ENCODE measurements around the gene CACNA1I.

Gene CACNA1I

DNA sequence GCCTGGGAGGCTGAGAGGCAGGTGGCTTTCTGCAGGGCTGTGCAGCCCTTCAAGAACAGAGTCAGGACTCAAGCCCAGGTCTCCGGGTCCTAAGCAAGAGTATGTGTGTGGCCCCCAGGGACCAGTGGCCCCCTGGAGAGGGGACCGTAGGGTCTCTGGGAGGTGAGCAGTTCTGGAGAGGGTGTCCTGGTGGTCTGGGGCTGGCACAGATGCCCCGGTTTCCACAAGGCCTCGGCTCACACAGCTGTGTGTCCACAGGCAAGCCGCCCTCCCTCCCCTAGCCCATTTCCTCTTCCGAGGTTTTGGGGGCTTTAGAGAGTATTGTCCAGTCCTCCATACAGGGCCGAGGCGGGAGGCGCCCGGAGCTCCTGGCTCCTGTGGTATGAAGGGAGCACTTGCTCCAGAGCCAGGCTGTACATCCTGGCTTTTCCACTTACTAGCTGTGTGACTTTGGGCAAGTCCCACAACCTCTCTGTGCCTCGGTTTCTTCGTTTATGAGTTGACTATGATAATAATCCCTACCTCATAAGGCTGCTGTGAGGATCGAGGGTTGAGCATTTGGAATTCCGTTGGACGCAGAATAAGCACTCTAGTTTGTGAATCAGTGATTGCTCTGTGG lies 34.6 kb upstream of the CACNA1I start:
- no peak for DNase-seq

DNA sequence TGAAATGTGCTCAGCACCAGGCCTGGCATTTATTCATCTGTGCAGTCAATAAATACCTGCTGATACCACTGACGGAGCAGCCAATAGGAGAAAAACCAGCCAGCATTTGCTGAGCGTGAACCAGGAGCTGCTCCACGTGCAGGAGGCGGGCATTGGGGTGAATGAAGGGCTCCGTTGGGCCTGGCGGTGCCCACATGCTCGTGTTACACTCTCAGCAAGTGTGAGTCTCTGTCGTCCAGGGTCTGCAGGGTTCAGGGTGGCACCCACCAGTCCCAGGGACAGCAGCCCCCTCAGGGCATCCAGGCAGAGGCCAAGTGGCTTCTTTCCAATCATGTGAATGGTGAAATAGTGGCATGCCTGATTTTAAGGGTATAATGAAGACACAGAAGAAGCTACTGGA lies 33.8 kb upstream of the CACNA1I start:
- no peak for DNase-seq

DNA sequence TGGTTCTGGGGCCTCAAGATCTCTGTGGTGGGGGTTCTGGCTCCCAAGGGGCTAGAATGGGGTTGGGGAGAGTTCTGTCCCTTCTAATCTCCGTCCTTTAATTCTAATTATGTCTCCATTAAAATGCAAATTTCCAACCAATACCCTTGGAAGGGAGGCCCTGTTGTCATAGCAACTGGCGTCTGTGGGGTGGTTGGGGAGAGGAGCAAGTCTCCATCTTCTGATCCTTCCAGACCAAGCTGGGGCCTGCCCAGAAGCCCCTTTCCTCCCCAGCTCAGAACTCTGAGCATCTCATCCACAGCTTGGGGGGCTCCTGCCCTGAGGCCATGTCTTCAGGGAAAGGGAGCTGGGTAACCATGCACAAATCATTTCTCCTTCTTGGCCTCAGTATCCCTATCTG lies 32.6 kb upstream of the CACNA1I start:
- DNase-seq: no peak

DNA sequence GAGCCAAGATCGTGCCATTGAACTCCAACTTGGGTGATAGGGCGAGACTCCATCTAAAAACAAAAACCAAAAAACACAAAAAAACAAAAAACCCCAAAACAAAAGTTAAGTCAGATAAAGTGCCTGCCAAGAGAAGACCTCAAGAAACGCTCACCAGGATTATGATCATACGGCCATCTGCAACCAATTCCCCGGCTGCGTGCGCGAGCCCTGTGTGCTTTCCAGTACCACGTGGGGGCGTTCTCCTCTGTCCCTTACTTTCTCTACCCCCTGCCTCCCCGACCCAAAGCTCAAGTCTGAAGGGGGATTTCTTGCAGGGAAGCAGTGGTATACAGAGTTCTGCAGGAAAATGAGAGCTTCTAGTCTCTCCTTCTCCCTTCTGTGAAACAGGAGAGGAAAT lies 27.5 kb upstream of the CACNA1I start:
- no peak for DNase-seq

DNA sequence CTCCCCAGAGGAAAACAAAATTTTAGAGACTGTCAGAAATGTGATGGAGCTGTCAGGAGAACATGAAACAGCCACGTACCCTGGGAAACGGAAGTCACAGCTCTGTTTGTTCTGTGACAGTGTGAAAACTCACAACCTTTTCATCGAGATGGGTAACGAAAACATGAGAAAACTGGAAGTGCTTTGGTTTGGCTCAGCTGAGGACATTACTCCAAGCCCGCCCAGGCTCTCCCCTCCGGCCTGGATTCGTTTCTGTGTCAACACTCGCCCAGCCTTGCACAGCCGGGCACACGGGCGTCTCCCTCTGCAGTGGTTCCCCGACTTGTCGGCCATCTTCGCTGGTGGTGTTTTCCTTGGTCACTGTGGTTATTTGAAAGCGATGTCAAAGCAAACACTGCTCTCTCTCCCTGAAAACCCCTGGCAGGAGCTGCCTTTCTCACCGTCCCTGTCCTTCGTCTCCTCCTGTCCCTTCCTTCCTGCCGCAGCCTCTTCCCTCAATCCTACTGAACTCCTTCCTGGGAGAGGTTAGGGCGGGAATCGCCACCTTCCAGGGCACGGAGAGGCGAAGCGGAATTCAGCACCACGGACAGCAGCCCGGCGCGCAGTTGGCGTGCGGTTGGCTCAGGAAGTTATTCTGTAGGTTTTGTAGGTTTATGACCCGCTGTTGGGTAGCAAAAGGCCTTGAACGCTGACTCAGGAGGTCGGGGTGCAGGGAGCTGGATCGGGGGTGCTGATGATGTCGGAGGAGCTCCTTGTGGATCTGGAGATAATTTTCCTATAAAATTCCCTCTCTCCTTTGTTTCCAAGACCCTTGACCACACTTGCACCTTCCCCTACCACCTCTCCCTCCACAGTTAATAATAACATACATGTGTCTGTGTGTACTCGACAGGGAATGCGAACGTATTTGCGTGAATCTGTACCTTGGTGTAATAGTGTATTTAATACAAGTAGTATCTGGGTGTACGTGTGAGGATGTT lies 24.9 kb upstream of the CACNA1I start:
- peak; percentile 16 for DNase-seq

DNA sequence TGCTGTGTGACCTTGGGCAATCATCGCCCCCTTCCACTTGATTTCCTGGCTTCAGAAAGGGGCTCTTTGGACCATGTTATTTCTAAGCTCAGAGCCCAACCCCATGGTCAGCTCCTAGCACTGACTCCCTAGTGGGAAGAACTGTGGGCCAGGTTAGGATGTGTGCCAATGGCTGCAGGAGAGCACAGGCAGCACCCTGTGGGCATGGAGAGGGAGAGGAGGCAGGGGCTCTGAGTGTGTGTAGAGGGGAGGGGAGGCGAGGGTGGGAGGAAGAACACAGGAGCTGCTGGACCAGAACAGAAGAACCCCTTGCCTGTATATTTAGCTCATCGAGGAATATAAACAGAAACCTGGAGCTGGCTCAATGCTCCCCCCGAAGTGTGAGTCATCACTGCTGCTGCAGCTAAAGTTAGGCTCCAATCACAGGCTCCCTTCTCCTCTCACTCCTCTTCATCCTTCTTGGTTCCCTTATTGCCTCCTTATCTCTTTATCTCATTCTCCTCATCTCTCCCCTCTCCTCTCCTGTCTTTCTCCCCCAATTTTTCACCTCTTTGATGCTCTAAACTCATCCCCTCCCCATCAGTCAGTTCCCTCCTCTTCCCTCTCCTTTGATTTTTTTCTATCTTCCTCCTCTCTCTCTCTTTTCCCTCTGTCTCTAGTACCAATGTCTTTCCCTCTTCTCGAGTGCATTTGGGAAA lies 23.5 kb upstream of the CACNA1I start:
- peak; percentile 51 for DNase-seq

DNA sequence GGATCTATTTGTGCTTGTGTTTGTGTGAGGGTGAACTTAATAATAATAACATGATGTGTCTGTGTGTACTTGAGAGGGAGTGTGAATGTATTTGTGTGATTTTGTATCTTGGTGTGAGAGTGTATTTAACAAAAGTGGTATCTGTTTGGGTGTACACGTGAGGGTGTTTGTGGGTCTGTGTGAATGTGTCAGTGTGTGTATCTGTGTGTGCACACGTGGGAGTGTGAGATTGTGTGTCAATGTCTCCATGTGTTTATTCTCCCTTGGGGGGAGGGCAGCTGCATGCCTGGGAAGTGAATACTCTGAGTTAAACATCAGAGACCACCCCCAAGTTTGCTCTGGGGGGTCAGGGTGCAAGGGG lies 23.0 kb upstream of the CACNA1I start:
- DNase-seq: no peak

DNA sequence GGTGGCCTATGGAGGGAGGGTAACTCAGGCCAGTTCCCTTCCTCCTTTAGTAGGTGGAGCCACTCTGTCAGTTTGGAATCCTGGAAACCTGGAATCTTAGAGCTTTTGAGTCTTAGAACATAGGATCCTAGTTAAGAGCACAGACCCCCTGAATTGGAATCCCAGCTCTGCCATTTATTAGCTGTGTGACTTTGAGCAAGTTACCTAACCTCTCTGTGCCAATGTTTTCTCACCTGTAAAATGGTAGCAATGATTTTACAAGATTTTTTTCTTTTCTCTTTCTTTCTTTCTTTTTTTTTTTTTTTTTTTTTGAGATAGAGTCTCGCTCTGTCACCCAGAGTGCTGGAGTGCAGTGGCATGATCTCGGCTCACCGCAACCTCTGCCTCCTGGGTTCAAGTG lies 17.1 kb upstream of the CACNA1I start:
- DNase-seq: no peak

DNA sequence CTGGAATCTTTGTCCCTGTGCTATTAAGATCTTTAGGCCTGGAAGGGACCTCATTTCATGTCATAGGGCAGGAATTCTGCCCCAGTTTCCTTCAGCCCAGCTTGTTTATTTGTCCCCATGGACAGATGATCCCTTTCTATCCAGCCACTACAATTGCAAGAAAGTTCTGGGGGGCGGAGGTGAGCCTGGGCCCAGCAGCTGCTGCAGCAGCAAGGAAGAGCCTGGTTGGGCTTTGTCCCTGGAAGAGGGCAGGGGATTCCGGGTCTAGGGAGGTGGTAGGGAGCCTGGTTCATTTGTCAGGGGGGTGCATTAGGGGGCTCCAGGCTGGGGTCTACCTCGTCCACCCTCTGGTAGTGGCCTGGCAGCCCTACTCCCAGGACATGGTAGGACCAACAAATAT lies 16.4 kb upstream of the CACNA1I start:
- DNase-seq: no peak

DNA sequence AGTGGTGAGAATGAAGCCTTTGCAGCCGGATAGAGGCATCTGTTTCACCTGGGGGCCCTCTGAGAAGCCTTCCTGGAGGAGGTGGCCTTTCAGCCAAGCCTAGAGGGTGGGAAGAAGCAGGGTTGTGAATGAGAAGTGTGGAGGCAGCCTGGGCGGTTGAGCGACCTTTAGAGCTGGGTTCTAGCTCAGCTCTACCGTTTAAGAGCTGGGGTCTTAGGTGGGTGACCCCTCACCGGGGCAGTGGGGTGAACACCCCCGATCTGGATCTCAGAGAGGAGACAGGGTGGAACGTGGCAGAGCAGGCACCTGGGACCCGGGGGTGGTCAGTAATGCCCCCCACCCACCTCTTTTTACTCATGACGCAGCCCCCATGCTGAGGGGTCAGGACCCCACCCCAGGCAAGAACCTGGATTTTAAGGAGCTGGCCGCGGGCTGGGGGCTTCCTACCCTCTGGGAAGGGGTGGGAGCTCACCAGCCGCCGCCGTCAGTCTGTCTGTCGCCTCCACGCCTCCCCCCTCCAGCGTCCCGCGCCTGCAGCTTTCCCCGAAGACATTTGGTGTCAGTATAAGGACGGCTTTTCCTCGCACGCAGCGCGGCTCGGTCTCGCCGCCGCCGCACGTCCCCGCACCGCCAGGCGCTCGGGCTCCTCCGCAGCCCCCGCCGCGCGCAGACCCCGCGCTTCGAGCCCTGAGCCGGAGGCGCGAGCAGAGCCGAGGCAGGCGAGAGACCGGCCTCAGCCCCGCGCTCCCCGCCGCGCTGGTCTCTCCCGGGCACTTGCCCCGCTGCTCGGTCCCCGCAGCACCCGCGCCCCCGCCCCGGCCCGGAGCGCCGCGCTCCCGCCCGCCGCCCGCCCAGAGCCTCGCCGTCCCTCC lies 13.3 kb upstream of the CACNA1I start:
- DNase-seq: no peak

DNA sequence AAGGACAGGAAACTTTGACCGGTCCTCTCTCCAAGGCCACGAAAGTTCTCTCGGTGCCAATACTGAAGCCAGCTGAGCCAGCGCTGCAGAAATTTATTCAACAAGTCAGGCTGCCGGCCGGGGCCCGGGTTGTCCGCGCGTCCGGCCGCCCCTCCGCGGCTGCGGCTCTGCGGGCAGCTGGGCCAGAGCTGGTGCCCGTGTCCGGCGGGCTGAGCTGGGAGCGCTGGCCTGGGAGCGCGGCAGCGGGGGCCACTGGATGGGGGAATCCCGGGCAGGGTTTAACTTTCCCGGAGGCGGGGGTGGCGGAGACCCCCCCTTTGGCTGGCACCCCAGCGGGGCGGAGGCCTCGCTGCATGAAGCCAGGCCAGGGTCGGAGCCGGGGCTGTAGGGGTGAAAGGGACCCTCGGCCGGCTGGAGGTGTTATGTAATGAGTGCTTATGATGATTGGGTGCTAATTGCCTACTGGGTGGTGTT lies 12.3 kb upstream of the CACNA1I start:
- DNase-seq: no peak

DNA sequence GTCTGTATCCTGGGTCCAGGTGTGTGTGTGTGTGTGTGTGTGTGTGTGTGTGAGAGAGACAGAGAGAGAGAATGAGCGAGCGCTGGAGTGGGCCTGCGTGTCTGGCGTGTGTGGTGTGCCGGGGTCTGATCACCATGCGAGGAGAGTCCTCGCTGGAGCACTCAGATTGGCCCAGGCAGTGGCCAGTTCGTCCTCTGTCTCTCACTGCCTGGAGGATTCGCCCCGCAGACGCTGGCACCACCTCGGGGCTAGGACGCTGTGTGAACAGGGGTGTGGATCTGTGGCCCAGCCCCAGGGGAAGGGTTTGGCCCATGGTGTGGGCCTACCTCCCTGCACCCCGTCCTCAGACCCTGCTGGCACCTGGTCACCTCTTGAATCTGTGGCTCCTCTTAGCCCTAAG lies 11.6 kb upstream of the CACNA1I start:
- no peak for DNase-seq

DNA sequence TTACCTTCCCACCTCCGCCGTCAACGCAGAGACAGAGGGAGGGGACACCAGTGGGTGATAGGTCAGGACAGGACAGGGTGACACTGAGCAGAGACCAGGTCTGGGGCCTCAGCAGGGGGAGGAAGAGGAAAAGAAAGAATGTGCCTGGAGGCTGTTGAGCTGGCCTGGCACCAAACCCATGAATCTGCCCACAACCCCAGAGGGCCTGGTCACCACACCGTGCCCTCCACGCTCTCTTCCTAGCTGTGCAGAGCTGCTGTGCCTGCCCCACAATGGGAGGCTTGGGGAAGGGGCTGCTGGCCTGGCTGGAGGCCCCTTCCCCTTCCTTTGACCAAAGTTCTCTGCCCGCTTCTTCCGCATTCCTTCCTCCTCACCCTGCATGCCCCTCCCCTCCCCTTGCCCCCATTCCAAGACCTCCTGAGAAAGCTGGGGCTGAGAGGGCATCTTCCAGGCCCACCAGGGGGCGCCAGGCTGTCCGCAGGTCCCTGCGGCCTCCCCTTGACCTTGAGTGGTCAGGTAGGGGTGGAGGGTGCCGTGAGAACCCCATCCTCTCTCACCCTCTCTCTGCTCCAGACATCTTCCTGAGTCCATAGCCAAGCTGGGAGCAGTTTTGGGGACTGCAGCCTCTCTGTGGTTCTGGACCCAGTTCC lies 11.0 kb upstream of the CACNA1I start:
- DNase-seq: no peak

DNA sequence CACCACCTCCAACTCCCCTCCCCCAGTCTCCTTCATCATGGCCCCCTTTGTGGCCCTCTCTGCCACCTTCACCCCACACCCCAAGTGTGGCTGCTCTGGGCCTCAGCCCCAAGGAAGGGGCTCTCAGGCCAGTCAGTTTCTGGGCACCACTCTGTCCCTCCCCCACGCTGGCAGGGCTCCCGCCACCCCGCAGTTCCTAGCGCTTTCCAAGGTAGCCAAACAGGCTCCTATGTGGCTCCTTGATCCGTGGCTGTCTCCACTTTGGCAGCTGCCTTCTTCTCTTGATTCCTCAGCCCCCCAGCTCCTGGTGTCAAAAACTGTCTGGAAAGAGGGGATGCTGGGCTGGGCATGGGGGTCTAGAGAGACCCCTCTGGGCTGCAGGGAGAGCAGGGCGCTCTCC lies 10.4 kb upstream of the CACNA1I start:
- no peak for DNase-seq

DNA sequence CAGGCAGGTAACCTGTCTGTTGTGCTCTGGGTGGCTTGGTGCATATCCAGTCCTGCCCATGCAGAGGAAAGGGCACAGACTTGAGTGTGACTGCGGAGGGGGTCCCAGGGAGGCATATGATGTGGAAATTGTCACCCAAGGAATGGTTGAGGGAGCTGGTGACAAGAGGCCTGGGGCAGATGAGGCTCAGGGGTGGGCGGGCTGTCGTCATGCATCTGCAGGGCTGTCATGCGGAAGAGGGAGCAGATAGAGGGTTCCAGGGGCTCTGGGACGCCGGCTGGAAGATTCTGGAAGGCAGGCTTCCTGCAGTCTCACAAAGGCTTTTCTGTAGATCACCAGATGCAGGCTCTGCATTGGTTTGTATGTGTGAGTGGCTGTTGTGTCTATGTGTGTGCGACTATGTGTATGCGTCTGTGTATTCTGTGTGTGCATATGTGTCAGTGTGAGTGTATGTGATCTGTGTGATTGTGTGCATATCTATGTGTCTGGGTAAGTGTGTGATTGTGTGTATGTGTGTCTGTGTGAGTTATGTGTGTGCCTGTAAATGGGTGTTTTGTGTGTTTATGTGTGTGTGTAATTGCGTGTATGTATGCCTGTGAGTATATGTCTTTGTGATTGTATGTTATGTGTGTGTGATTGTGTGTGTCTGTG lies 7.6 kb upstream of the CACNA1I start:
- no peak for DNase-seq

DNA sequence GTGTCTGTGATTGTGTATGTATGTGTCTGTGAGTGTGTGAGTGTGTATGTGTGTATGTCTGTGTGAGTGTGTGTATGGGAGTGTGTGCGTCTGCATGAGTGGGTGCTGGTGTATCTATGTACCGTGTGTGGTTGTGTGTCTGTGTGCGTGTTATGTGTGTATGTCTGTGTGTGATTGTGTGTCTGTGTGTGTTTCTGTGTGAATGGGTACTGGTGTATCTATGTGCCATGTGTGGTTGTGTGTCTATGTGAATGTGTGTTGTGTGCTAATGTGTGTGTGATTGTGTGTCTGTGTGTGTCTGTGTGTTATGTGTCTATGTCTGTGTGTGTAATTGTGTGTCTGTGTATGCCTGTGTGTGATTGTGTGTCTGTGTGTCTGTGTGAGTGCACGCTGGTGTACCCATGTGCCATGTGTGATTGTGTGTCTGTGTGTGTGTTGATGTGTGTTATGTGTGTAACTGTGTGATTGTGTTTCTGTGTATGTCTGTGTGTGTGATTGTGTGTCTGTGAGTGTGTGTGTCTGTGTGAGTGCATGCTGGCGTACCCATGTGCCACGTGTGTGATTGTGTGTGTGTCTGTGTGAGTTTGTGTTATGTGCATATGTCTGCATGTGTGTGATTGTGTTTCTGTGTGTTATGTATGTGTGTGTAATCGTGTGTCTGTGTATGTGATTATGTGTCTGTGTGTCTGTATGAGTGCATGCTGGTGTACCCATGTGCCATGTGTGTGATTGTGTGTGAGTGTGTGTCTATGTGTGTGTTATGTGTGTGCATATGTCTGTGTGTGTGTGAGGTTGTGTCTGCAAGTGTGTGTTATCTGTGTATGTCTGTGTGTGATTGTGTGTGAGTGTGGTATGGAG lies 6.8 kb upstream of the CACNA1I start:
- no peak for DNase-seq

DNA sequence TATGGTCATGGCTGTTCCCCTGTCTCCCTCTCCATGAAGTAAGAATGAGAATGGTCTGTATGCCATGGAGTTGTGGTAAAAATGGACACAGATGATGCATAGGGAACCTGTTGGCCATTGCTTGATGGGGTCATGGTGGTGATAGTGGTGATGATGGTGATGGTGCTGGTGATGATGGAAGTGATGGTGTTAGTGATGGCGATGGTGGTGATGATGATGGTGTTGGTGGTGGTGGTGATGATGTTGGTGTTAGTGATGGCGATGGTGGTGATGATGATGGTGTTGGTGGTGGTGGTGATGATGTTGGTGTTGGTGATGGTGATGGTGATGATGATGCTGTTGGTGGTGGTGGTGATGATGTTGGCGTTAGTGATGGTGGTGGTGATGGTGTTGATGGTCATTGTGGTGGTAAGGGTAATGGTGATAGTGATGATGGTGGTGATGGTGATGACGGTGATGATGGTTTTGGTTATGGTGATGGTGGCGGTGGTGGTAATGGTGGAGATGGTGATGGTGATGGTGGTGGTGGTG lies 5.1 kb upstream of the CACNA1I start:
- DNase-seq: no peak

DNA sequence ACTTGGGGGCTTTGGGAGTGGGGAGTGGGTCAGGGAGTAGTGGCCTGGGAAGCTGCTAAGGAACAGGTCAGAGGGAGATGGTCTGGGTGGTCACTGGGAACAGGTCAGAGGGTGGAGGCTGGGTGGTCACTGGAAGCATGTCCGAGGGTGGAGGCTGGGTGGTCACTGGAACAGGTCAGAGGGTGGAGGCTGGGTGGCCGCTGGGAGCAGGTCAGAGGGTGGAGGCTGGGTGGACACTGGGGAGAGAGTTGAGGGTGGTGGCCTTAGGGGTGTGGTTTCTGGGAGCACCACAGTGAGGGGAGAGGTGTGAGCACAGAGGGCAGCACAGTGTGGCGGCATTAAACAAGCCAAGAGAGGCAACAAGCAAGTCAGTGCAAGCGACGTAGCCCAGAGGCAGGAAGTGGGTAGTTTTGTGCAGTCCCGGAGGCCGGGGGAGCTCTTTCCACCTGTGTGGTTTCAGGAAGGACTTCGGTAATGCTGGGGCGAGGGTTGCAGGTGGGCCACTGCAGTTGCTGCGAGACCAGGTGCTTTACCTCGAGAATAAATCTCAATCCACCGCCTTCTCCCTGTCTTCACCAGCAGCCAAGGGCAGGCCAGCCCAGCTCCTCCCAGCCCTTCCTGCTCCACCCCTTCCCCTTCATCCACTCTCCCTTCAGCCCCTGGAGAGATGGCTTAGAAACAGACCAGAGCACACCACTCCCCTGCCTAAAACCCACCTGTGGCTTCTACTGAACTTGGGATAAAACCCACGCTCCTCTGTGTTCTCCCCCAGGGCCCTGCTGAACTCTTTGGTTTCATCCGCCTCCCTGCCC lies 3.2 kb upstream of the CACNA1I start:
- DNase-seq: no peak

DNA sequence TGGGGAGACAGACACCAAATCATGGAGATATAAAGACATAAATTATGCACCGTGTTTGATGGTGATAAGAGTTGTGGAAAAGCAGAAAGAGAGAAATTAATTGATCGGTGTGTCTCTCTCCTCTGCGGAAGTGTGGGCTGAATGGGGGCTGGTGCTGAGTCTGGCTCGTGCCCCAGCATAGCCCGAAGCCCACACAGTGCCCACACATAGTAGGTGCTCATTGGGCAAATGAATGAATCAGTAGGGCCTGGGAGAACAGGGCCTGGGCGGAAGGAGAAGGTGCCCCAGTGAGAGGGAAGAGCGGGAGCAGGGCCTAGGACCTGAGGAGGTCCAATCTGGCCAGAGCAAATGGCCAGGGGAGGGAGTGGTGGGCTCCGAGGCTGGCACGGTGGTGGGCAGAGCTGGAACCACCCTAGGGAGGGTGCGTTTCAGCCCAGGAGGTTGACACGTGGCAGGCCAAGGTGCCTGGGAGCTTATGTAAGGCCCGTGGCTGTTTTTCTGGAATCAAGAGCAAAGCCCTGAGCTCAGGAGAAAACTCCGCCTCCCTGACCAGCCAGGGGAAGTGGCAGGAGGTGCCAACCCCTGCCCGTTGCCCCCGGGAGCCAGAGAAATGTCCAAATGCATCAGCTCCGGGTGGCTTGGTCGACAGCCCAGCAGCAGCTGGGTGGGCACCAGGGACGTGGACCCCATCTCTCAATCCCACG lies 2.1 kb upstream of the CACNA1I start:
- no peak for DNase-seq
